HepG2 (cell line): Measurements from ENCODE around the gene AP2B1. TPM values are rescaled to one million over a fixed set of nuclear protein-coding genes. Genes with fewer than 3 reads are reported as not detected.

ENCODE experiments used
- CCAR2 ChIP-seq: fragments of 200-400 bp; formaldehyde crosslinking; optimal IDR thresholded peaks from 2 replicates; pipeline ENCODE3; 2018; ENCODE audit warnings: low read depth, mild to moderate bottlenecking, low read length, moderate library complexity
- DR1 ChIP-seq: sonication (generic); formaldehyde crosslinking; IDR thresholded peaks from 2 replicates; pipeline ENCODE4 v1.8.0; 2021; ENCODE audit warnings: mild to moderate bottlenecking, missing genetic modification reagents, inconsistent platforms
- ESRRA ChIP-seq: sonication (generic); formaldehyde crosslinking; IDR thresholded peaks from 2 replicates; pipeline ENCODE4 v1.5.1; 2020; ENCODE audit warnings: mild to moderate bottlenecking, low read depth, missing genetic modification reagents
- ETV6 ChIP-seq: sonication (generic); formaldehyde crosslinking; conservative IDR thresholded peaks from 2 replicates; pipeline ENCODE4 v1.4.0; 2020; ENCODE audit warnings: missing genetic modification reagents
- GATAD2A ChIP-seq: IDR thresholded peaks from 2 replicates; pipeline ENCODE4 v1.6.1; 2016
- HMG20A ChIP-seq: IDR thresholded peaks from 2 replicates; pipeline ENCODE4 v1.6.1; 2016; ENCODE audit warnings: borderline replicate concordance
- HNRNPUL1 ChIP-seq: fragments of 200-400 bp; formaldehyde crosslinking; IDR thresholded peaks from 2 replicates; pipeline ENCODE4 v1.6.1; 2017; ENCODE audit warnings: low read depth, mild to moderate bottlenecking, low read length, moderate library complexity
- IRF2 ChIP-seq: IDR thresholded peaks from 2 replicates; pipeline ENCODE4 v1.6.1; 2018; ENCODE audit warnings: missing genetic modification reagents, missing compliant biosample characterization
- KDM6A ChIP-seq: IDR thresholded peaks from 2 replicates; pipeline ENCODE4 v1.6.1; 2016; ENCODE audit warnings: low read depth
- KLF6 ChIP-seq: IDR thresholded peaks from 2 replicates; pipeline ENCODE4 v1.8.0; 2016; ENCODE audit warnings: missing biosample characterization, missing genetic modification reagents
- KMT2A ChIP-seq: sonication (generic); formaldehyde crosslinking; IDR thresholded peaks from 2 replicates; pipeline ENCODE4 v1.4.0; 2020; ENCODE audit warnings: missing genetic modification reagents
- NKX3-1 ChIP-seq: sonication (generic); formaldehyde crosslinking; IDR thresholded peaks from 2 replicates; pipeline ENCODE4 v1.5.0; 2020; ENCODE audit warnings: missing genetic modification reagents
- NR2C2 ChIP-seq: sonication (generic); formaldehyde crosslinking; IDR thresholded peaks from 2 replicates; pipeline ENCODE4 v1.4.0; 2020; ENCODE audit warnings: missing genetic modification reagents, mild to moderate bottlenecking, moderate library complexity, borderline replicate concordance
- RAD21 ChIP-seq: fragments of 450-650 bp; formaldehyde crosslinking; IDR thresholded peaks from 2 replicates; pipeline ENCODE4 v1.5.0; 2020; ENCODE audit warnings: mild to moderate bottlenecking
- RELA ChIP-seq: sonication (generic); formaldehyde crosslinking; IDR thresholded peaks from 2 replicates; pipeline ENCODE4 v1.4.0; 2020; ENCODE audit warnings: missing genetic modification reagents
- SMC3 ChIP-seq: IDR thresholded peaks from 2 replicates; pipeline ENCODE4 v1.6.1; 2011; ENCODE audit warnings: low read length, improper control_type of control experiment
- SSRP1 ChIP-seq: IDR thresholded peaks from 2 replicates; pipeline ENCODE4 v1.6.1; 2016; ENCODE audit warnings: control low read depth
- YEATS2 ChIP-seq: sonication (generic); formaldehyde crosslinking; IDR thresholded peaks from 2 replicates; pipeline ENCODE4 v1.4.0; 2020; ENCODE audit warnings: missing genetic modification reagents, borderline replicate concordance
- ZNF468 ChIP-seq: sonication (generic); formaldehyde crosslinking; IDR thresholded peaks from 2 replicates; pipeline ENCODE4 v1.8.0; 2022; ENCODE audit warnings: mild to moderate bottlenecking, moderate library complexity, missing genetic modification reagents
- ZNF619 ChIP-seq: sonication (generic); formaldehyde crosslinking; IDR thresholded peaks from 2 replicates; pipeline ENCODE4 v1.4.0; 2020; ENCODE audit warnings: mild to moderate bottlenecking, missing genetic modification reagents
- ZNF720 ChIP-seq: sonication (generic); formaldehyde crosslinking; IDR thresholded peaks from 2 replicates; pipeline ENCODE4 v1.4.0; 2020; ENCODE audit warnings: missing genetic modification reagents
- ZNF776 ChIP-seq: sonication (generic); formaldehyde crosslinking; IDR thresholded peaks from 2 replicates; pipeline ENCODE4 v1.4.0; 2020; ENCODE audit warnings: mild to moderate bottlenecking, missing genetic modification reagents
- polyA plus RNA-seq, 8 experiments: library from polyadenylated mRNA; depleted of rRNA in 3 of 8; stranded (reverse) in 7 of 8; unstranded in 1 of 8; fragments of >200 nt; fragmentation: Illumina TruSeq in 4 of 8; extraction: Trizol in 4 of 8; gene quantifications; 2 replicates each; pipeline versions ENCODE4 v1.2.1 to v1.2.3, GENCODE V29; 2011 to 2016; ENCODE audit warnings: low read depth in 4 of 8, missing spikeins in 1 of 8, mixed read lengths in 1 of 8; ENCODE audit not compliant: insufficient read depth in 1 of 8
- total RNA-seq, 5 experiments: library from RNA; depleted of rRNA; stranded (reverse); fragments of >200 nt; fragmentation: Illumina TruSeq; extraction: Trizol; gene quantifications; 2 replicates each; pipeline ENCODE4 v1.2.3, GENCODE V29; 2016; ENCODE audit warnings: low read depth in 1 of 5
- TF ChIP-seq, protein P1 (sequence below): sonication (generic); formaldehyde crosslinking; IDR thresholded peaks from 2 replicates; pipeline ENCODE4 v1.4.0; 2020; ENCODE audit warnings: missing genetic modification reagents, borderline replicate concordance
- TF ChIP-seq, protein P2 (sequence below): sonication (generic); formaldehyde crosslinking; IDR thresholded peaks from 2 replicates; pipeline ENCODE4 v1.8.0; 2022; ENCODE audit warnings: missing genetic modification reagents, mild to moderate bottlenecking, moderate library complexity, borderline replicate concordance
- TF ChIP-seq, protein P3 (sequence below): sonication (generic); formaldehyde crosslinking; IDR thresholded peaks from 2 replicates; pipeline ENCODE4 v1.4.0; 2020; ENCODE audit warnings: mild to moderate bottlenecking, missing genetic modification reagents

Gene AP2B1
- total and polyA plus RNA-seq, 2 of the 13 experiments (the other 11 are each of a cell fraction or from before 2014, with no cell fraction given): 23.8 to 71.3 TPM

DNA sequence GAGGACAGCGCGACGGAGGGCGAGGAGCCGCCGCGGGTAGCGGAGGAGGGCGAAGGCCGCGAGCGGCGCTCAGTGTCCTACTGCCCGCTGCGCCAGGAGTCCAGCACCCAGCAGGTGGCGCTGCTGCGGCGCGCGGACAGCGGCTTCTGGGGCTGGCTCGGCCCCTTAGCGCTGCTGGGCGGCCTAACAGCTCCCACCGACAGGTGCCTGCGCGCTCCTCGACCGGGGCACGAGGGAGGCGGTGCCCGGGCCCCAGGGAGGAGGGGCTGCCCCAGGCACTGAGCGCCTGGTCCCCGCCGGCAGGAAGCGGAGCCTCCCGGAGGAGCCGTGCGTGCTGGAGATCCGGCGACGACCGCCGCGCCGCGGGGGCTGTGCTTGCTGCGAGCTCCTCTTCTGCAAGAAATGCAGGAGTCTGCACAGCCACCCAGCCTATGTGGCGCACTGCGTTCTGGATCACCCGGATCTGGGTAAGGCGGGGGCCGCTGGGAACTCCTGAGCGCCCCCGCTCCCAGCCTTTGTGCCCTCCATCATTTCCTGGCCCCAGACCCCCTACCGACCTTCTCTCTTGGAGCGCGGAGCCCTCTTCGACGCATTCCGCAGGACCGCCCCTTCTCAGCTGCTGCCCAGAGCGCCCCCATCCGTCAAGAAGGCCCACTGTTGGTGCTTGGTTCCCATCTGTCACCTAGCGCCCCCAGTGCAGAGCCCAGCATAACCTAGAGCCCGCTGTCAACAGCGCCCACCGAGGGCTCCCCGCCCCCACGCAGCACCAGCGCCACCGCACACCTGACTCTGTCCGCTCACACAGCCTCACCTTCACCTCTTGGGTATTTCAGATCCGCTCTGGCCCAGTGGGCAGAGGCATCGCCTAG is 177.2 kb downstream of the AP2B1 start (continued):
- TF ChIP-seq, protein P1, sequence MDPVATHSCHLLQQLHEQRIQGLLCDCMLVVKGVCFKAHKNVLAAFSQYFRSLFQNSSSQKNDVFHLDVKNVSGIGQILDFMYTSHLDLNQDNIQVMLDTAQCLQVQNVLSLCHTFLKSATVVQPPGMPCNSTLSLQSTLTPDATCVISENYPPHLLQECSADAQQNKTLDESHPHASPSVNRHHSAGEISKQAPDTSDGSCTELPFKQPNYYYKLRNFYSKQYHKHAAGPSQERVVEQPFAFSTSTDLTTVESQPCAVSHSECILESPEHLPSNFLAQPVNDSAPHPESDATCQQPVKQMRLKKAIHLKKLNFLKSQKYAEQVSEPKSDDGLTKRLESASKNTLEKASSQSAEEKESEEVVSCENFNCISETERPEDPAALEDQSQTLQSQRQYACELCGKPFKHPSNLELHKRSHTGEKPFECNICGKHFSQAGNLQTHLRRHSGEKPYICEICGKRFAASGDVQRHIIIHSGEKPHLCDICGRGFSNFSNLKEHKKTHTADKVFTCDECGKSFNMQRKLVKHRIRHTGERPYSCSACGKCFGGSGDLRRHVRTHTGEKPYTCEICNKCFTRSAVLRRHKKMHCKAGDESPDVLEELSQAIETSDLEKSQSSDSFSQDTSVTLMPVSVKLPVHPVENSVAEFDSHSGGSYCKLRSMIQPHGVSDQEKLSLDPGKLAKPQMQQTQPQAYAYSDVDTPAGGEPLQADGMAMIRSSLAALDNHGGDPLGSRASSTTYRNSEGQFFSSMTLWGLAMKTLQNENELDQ (CRISPR knock-in tag): no peak
- TF ChIP-seq IRF2 (CRISPR knock-in tag) (peak; percentile 54; the same call in 1 of the 2 replicates), KDM6A (no peak), KMT2A (CRISPR knock-in tag) (peak; percentile 67; the same call in 1 of the 2 replicates), NKX3-1 (CRISPR knock-in tag) (peak; percentile 64; the same call in 1 of the 2 replicates), GATAD2A (no peak), KLF6 (CRISPR knock-in tag) (peak; percentile 73; the same call in 1 of the 2 replicates), ZNF776 (CRISPR knock-in tag) (peak; percentile 73; the same call in 1 of the 2 replicates), HNRNPUL1 (no peak), ZNF468 (CRISPR knock-in tag) (no peak), ZNF720 (CRISPR knock-in tag) (no peak), SMC3 (no peak; the same call in 1 of the 2 replicates), RELA (CRISPR knock-in tag) (no peak; the same call in 1 of the 2 replicates), RAD21 (peak; percentile 98), SSRP1 (no peak), ETV6 (CRISPR knock-in tag) (peak; percentile 46; the same call in 1 of the 2 replicates), NR2C2 (no peak), YEATS2 (no peak), CCAR2 (no peak), DR1 (CRISPR knock-in tag) (peak; percentile 44; the same call in 1 of the 2 replicates), ZNF619 (0 out of 2 replicates have a peak, but pooled peaks have one; percentile 69), ESRRA (peak; percentile 63; the same call in 1 of the 2 replicates), HMG20A (CRISPR knock-in tag) (0 out of 2 replicates have a peak, but pooled peaks have one; percentile 10)
- TF ChIP-seq, protein P2, sequence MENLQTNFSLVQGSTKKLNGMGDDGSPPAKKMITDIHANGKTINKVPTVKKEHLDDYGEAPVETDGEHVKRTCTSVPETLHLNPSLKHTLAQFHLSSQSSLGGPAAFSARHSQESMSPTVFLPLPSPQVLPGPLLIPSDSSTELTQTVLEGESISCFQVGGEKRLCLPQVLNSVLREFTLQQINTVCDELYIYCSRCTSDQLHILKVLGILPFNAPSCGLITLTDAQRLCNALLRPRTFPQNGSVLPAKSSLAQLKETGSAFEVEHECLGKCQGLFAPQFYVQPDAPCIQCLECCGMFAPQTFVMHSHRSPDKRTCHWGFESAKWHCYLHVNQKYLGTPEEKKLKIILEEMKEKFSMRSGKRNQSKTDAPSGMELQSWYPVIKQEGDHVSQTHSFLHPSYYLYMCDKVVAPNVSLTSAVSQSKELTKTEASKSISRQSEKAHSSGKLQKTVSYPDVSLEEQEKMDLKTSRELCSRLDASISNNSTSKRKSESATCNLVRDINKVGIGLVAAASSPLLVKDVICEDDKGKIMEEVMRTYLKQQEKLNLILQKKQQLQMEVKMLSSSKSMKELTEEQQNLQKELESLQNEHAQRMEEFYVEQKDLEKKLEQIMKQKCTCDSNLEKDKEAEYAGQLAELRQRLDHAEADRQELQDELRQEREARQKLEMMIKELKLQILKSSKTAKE (CRISPR knock-in tag): no peak
- TF ChIP-seq, protein P3, sequence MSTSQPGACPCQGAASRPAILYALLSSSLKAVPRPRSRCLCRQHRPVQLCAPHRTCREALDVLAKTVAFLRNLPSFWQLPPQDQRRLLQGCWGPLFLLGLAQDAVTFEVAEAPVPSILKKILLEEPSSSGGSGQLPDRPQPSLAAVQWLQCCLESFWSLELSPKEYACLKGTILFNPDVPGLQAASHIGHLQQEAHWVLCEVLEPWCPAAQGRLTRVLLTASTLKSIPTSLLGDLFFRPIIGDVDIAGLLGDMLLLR (CRISPR knock-in tag): peak; percentile 44; the same call in 1 of the 2 replicates
